Gastrocnemius medialis (tissue), 4 donors: ENCODE measurements around the gene HTR7.

ENCODE experiments used
- POLR2A ChIP-seq, 2 donors: fragments of 450-650 bp; IDR thresholded peaks; one replicate each; pipeline ENCODE4 v1.6.1; 2017; ENCODE audit warnings: antibody characterized with exemption in 2 of 2, mild to moderate bottlenecking in 2 of 2, moderate library complexity in 2 of 2
- TF ChIP-seq, protein P1 (sequence below), 5 experiments: fragments of 450-650 bp in 3 of 5; fragments of 200-600 bp in 2 of 5; sonication (generic) in 2 of 5; IDR thresholded peaks in 4 of 5; conservative IDR thresholded peaks in 1 of 5; 1 replicate in 4 of 5; 2 replicates in 1 of 5; pipeline ENCODE4 v1.5.1; 2016 to 2019; ENCODE audit warnings: antibody characterized with exemption in 5 of 5, mild to moderate bottlenecking in 3 of 5, moderate library complexity in 3 of 5

DNA sequence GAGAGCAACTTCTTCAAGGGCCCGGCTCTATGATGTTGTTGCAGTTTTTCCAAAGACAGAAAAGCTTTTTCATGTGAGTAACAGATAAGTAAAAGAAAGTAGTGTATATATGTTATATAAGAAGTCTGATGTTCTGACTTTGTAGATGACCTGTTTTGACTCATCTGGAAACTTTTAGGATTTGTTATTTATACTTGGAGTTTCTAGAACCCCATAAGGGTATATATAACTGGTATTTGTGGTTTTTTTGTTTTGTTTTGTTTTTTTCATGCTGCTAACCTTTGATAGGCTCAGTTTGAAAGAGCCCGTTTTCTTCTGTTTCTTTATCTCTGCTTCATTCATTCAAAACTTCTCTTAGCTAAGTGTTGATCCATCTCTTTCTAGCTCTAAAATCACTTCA is 21.2 kb upstream of the HTR7 start:
- TF ChIP-seq, protein P1, sequence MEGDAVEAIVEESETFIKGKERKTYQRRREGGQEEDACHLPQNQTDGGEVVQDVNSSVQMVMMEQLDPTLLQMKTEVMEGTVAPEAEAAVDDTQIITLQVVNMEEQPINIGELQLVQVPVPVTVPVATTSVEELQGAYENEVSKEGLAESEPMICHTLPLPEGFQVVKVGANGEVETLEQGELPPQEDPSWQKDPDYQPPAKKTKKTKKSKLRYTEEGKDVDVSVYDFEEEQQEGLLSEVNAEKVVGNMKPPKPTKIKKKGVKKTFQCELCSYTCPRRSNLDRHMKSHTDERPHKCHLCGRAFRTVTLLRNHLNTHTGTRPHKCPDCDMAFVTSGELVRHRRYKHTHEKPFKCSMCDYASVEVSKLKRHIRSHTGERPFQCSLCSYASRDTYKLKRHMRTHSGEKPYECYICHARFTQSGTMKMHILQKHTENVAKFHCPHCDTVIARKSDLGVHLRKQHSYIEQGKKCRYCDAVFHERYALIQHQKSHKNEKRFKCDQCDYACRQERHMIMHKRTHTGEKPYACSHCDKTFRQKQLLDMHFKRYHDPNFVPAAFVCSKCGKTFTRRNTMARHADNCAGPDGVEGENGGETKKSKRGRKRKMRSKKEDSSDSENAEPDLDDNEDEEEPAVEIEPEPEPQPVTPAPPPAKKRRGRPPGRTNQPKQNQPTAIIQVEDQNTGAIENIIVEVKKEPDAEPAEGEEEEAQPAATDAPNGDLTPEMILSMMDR (IDR thresholded peaks at IDR 0.05 in 4 of 5, conservative IDR thresholded peaks at IDR 0.05 in 1 of 5): no peak
- no peak for TF ChIP-seq POLR2A (IDR thresholded peaks at IDR 0.05)
